ENCODE results near the gene FKBP15. TPM values are rescaled to one million over a fixed set of nuclear protein-coding genes. Genes with fewer than 3 reads are reported as not detected.

The FKBP15 gene
- total RNA-seq, 1 donor from 2014 or later: 14.7 TPM

- DNase-seq (ENCODE audit: low read depth in 2 of 2): no peak
These were observed 10.6 kb upstream of the FKBP15 start for GRCh38 chr9:113231701-113232100.

- DNase-seq (ENCODE audit: low read depth in 2 of 2): no peak
These were observed 7.1 kb upstream of the FKBP15 start for GRCh38 chr9:113228130-113228665.

- no peak for DNase-seq (ENCODE audit: low read depth in 2 of 2)
These were observed 6.4 kb upstream of the FKBP15 start for GRCh38 chr9:113227436-113227835.

- DNase-seq (ENCODE audit: low read depth in 2 of 2): no peak
These were observed 2.9 kb upstream of the FKBP15 start for GRCh38 chr9:113223963-113224362.

GRCh38 chr9:113222482-113222841 is 1.4 kb upstream of the FKBP15 start:
- peak in 1 of 2 donors; percentile 7 for DNase-seq (ENCODE audit: low read depth in 2 of 2)

GRCh38 chr9:113221800-113222481 is 864 bp upstream of the FKBP15 start:
- no peak for DNase-seq (ENCODE audit: low read depth in 2 of 2)

- peak; percentile 6 to 7 for DNase-seq (ENCODE audit: low read depth in 2 of 2)
These were observed 542 bp downstream of the FKBP15 start for GRCh38 chr9:113220467-113221002.

GRCh38 chr9:113219969-113220368 is 1.1 kb downstream of the FKBP15 start:
- DNase-seq (ENCODE audit: low read depth in 2 of 2): peak in 1 of 2 donors; percentile 24

- DNase-seq (ENCODE audit: low read depth in 2 of 2): no peak
These were observed 1.7 kb downstream of the FKBP15 start for GRCh38 chr9:113219186-113219936.

- DNase-seq (ENCODE audit: low read depth in 2 of 2): no peak
These were observed 4.7 kb downstream of the FKBP15 start for GRCh38 chr9:113216406-113216805.

- DNase-seq (ENCODE audit: low read depth in 2 of 2): peak; percentile 35 to 84
These were observed 5.9 kb downstream of the FKBP15 start for GRCh38 chr9:113215132-113215531.

GRCh38 chr9:113210815-113211214 is 10.3 kb downstream of the FKBP15 start:
- no peak for DNase-seq (ENCODE audit: low read depth in 2 of 2)

- no peak for DNase-seq (ENCODE audit: low read depth in 2 of 2)
These were observed 15.2 kb downstream of the FKBP15 start for GRCh38 chr9:113205861-113206260.

- peak in 1 of 2 donors; percentile 11 for DNase-seq (ENCODE audit: low read depth in 2 of 2)
These were observed 15.6 kb downstream of the FKBP15 start for GRCh38 chr9:113205432-113205831.

GRCh38 chr9:113199683-113200329 is 21.3 kb downstream of the FKBP15 start:
- no peak for DNase-seq (ENCODE audit: low read depth in 2 of 2)

- no peak for DNase-seq (ENCODE audit: low read depth in 2 of 2)
These were observed 28.6 kb downstream of the FKBP15 start for GRCh38 chr9:113192455-113192854.

- DNase-seq (ENCODE audit: low read depth in 2 of 2): peak; percentile 29 to 90
These were observed 33.0 kb downstream of the FKBP15 start for GRCh38 chr9:113187929-113188595.

GRCh38 chr9:113186137-113186755 is 34.8 kb downstream of the FKBP15 start:
- DNase-seq (ENCODE audit: low read depth in 2 of 2): no peak

- DNase-seq (ENCODE audit: low read depth in 2 of 2): peak in 1 of 2 donors; percentile 43
These were observed 35.8 kb downstream of the FKBP15 start for GRCh38 chr9:113185271-113185670.

- peak in 1 of 2 donors; percentile 18 for DNase-seq (ENCODE audit: low read depth in 2 of 2)
These were observed 36.5 kb downstream of the FKBP15 start for GRCh38 chr9:113184539-113184938.

GRCh38 chr9:113183956-113184488 is 37.1 kb downstream of the FKBP15 start:
- DNase-seq (ENCODE audit: low read depth in 2 of 2): no peak

Measured in lung microvascular endothelial cell (primary cell).